NCI-H1048 (cell line): Measurements from ENCODE around the gene CD7.
A peak's percentile ranks its signal among the peaks of the same experiment; 100 is the strongest.

Experiments
- DNase-seq: peaks from one replicate; lab custom pipeline; 2025; lab: John Stamatoyannopoulos, UW

Gene CD7

GRCh38 chr17:82278308-82278707 is 39.1 kb downstream of the CD7 start:
- no peak for DNase-seq

- no peak for DNase-seq
Observed at GRCh38 chr17:82277851-82278250, 39.6 kb downstream of the CD7 start.

- DNase-seq, result no peak
Observed at GRCh38 chr17:82276938-82277337, 40.5 kb downstream of the CD7 start.

- no peak for DNase-seq
Observed at GRCh38 chr17:82275326-82275725, 42.1 kb downstream of the CD7 start.

- no peak for DNase-seq
Observed at GRCh38 chr17:82274134-82275020, 43.0 kb downstream of the CD7 start.

GRCh38 chr17:82273327-82274133 is 43.9 kb downstream of the CD7 start, which contains the start of gene CSNK1D:
Gene CSNK1D, minus strand, starts transcription at chr17:82273700. Its CDS starts 319 bp downstream, at chr17:82273381.
- peak; percentile 79 for DNase-seq

GRCh38 chr17:82272495-82273326 is 44.7 kb downstream of the CD7 start:
- no peak for DNase-seq

- DNase-seq, result no peak
Observed at GRCh38 chr17:82271401-82271800, 46.0 kb downstream of the CD7 start.

- no peak for DNase-seq
Observed at GRCh38 chr17:82270651-82271050, 46.8 kb downstream of the CD7 start.

GRCh38 chr17:82269882-82270500 is 47.4 kb downstream of the CD7 start:
- no peak for DNase-seq

GRCh38 chr17:82269138-82269881 is 48.1 kb downstream of the CD7 start:
- no peak for DNase-seq

GRCh38 chr17:82267575-82268379 is 49.6 kb downstream of the CD7 start:
- no peak for DNase-seq

- DNase-seq, result no peak
Observed at GRCh38 chr17:82266142-82266541, 51.3 kb downstream of the CD7 start.
